HepG2 (cell line): ENCODE results near the gene SLC7A6OS. TPM values are rescaled to one million over a fixed set of nuclear protein-coding genes. Genes with fewer than 3 reads are reported as not detected.

Experiments used
- ARID4A ChIP-seq: sonication (generic); formaldehyde crosslinking; IDR thresholded peaks from 2 replicates; pipeline ENCODE4 v1.5.0; 2020; ENCODE audit warnings: mild to moderate bottlenecking, missing genetic modification reagents, borderline replicate concordance
- ATF7 ChIP-seq, 2 experiments: fragments of 450-650 bp in 1 of 2; sonication (generic) in 1 of 2; formaldehyde crosslinking in 1 of 2; IDR thresholded peaks; 2 replicates each; pipeline versions ENCODE4 v1.4.0 to v1.6.1; 2016 to 2020; ENCODE audit warnings: antibody characterized with exemption in 1 of 2, mild to moderate bottlenecking in 1 of 2, missing genetic modification reagents in 1 of 2
- DNMT1 ChIP-seq: sonication (generic); formaldehyde crosslinking; IDR thresholded peaks from 2 replicates; pipeline ENCODE4 v1.5.1; 2020; ENCODE audit warnings: mild to moderate bottlenecking, missing genetic modification reagents
- EED ChIP-seq: sonication (generic); formaldehyde crosslinking; IDR thresholded peaks from 2 replicates; pipeline ENCODE4 v1.5.0; 2020; ENCODE audit warnings: mild to moderate bottlenecking, missing genetic modification reagents
- ELF1 ChIP-seq: sonication (generic); formaldehyde crosslinking; IDR thresholded peaks from 2 replicates; pipeline ENCODE4 v1.4.0; 2020; ENCODE audit warnings: missing genetic modification reagents
- FOXK2 ChIP-seq: fragments of 450-650 bp; IDR thresholded peaks from 2 replicates; pipeline ENCODE4 v1.6.1; 2016
- KLF11 ChIP-seq: IDR thresholded peaks from 2 replicates; pipeline ENCODE4 v1.6.1; 2016; ENCODE audit warnings: missing compliant biosample characterization
- KLF6 ChIP-seq: IDR thresholded peaks from 2 replicates; pipeline ENCODE4 v1.8.0; 2016; ENCODE audit warnings: missing biosample characterization, missing genetic modification reagents
- MEIS1 ChIP-seq: sonication (generic); formaldehyde crosslinking; IDR thresholded peaks from 2 replicates; pipeline ENCODE4 v1.9.0; 2021; ENCODE audit warnings: mild to moderate bottlenecking, missing genetic modification reagents, moderate library complexity, borderline replicate concordance
- NR0B2 ChIP-seq: sonication (generic); formaldehyde crosslinking; IDR thresholded peaks from 2 replicates; pipeline ENCODE4 v1.4.0; 2020; ENCODE audit warnings: mild to moderate bottlenecking, missing genetic modification reagents
- NR3C1 ChIP-seq: sonication (generic); formaldehyde crosslinking; IDR thresholded peaks from 2 replicates; pipeline ENCODE4 v1.4.0; 2020; ENCODE audit warnings: missing genetic modification reagents
- PHB2 ChIP-seq: fragments of 450-650 bp; IDR thresholded peaks from 2 replicates; pipeline ENCODE4 v1.6.1; 2018; ENCODE audit not compliant: partially characterized antibody
- SPEN ChIP-seq: sonication (generic); formaldehyde crosslinking; IDR thresholded peaks from 2 replicates; pipeline ENCODE4 v1.5.1; 2020; ENCODE audit warnings: low read depth, mild to moderate bottlenecking, missing genetic modification reagents
- SRY ChIP-seq: sonication (generic); formaldehyde crosslinking; IDR thresholded peaks from 2 replicates; pipeline ENCODE4 v1.8.0; 2022; ENCODE audit warnings: mild to moderate bottlenecking, missing genetic modification reagents
- SSRP1 ChIP-seq: IDR thresholded peaks from 2 replicates; pipeline ENCODE4 v1.6.1; 2016; ENCODE audit warnings: control low read depth
- TRIM24 ChIP-seq: sonication (generic); formaldehyde crosslinking; IDR thresholded peaks from 2 replicates; pipeline ENCODE4 v1.8.0; 2022; ENCODE audit warnings: mild to moderate bottlenecking, missing genetic modification reagents
- ZBTB20 ChIP-seq: sonication (generic); formaldehyde crosslinking; IDR thresholded peaks from 2 replicates; pipeline ENCODE4 v1.8.1; 2023; ENCODE audit warnings: missing genetic modification reagents, low read depth, mild to moderate bottlenecking, borderline replicate concordance
- ZNF160 ChIP-seq: sonication (generic); formaldehyde crosslinking; IDR thresholded peaks from 2 replicates; pipeline ENCODE4 v1.8.0; 2022; ENCODE audit warnings: mild to moderate bottlenecking, inconsistent platforms, missing genetic modification reagents
- ZNF30 ChIP-seq: sonication (generic); formaldehyde crosslinking; IDR thresholded peaks from 2 replicates; pipeline ENCODE4 v1.5.0; 2020; ENCODE audit warnings: mild to moderate bottlenecking, missing genetic modification reagents
- ZNF331 ChIP-seq: sonication (generic); formaldehyde crosslinking; IDR thresholded peaks from 2 replicates; pipeline ENCODE4 v1.4.0; 2020; ENCODE audit warnings: missing genetic modification reagents
- ZNF382 ChIP-seq: sonication (generic); formaldehyde crosslinking; IDR thresholded peaks from 2 replicates; pipeline ENCODE4 v1.5.0; 2020; ENCODE audit warnings: missing genetic modification reagents, mild to moderate bottlenecking, borderline replicate concordance
- ZNF432 ChIP-seq: sonication (generic); formaldehyde crosslinking; IDR thresholded peaks from 2 replicates; pipeline ENCODE4 v1.5.0; 2020; ENCODE audit warnings: missing genetic modification reagents, mild to moderate bottlenecking, borderline replicate concordance
- ZNF460 ChIP-seq: sonication (generic); formaldehyde crosslinking; IDR thresholded peaks from 2 replicates; pipeline ENCODE4 v1.5.1; 2020; ENCODE audit warnings: missing genetic modification reagents, mild to moderate bottlenecking, borderline replicate concordance
- ZNF563 ChIP-seq: sonication (generic); formaldehyde crosslinking; IDR thresholded peaks from 2 replicates; pipeline ENCODE4 v1.8.0; 2022; ENCODE audit warnings: mild to moderate bottlenecking, moderate library complexity, missing genetic modification reagents
- ZNF605 ChIP-seq: sonication (generic); formaldehyde crosslinking; IDR thresholded peaks from 2 replicates; pipeline ENCODE4 v1.8.0; 2022; ENCODE audit warnings: mild to moderate bottlenecking, missing genetic modification reagents
- ZNF761 ChIP-seq: sonication (generic); formaldehyde crosslinking; conservative IDR thresholded peaks from 2 replicates; pipeline ENCODE4 v1.4.0; 2020; ENCODE audit warnings: mild to moderate bottlenecking, missing genetic modification reagents
- ZNF780A ChIP-seq: sonication (generic); formaldehyde crosslinking; IDR thresholded peaks from 2 replicates; pipeline ENCODE4 v1.8.0; 2022; ENCODE audit warnings: mild to moderate bottlenecking, missing genetic modification reagents, moderate library complexity
- ZNF790 ChIP-seq: sonication (generic); formaldehyde crosslinking; IDR thresholded peaks from 2 replicates; pipeline ENCODE4 v1.8.0; 2022; ENCODE audit warnings: missing genetic modification reagents, mild to moderate bottlenecking, borderline replicate concordance
- polyA plus RNA-seq, 8 experiments: library from polyadenylated mRNA; depleted of rRNA in 3 of 8; stranded (reverse) in 7 of 8; unstranded in 1 of 8; fragments of >200 nt; fragmentation: Illumina TruSeq in 4 of 8; extraction: Trizol in 4 of 8; gene quantifications; 2 replicates each; pipeline versions ENCODE4 v1.2.1 to v1.2.3, GENCODE V29; 2011 to 2016; ENCODE audit warnings: low read depth in 4 of 8, missing spikeins in 1 of 8, mixed read lengths in 1 of 8; ENCODE audit not compliant: insufficient read depth in 1 of 8
- total RNA-seq, 5 experiments: library from RNA; depleted of rRNA; stranded (reverse); fragments of >200 nt; fragmentation: Illumina TruSeq; extraction: Trizol; gene quantifications; 2 replicates each; pipeline ENCODE4 v1.2.3, GENCODE V29; 2016; ENCODE audit warnings: low read depth in 1 of 5

SLC7A6OS gene
- total and polyA plus RNA-seq, 2 of the 13 experiments (the other 11 are each of a cell fraction or from before 2014, with no cell fraction given), result 11.2 to 21.5 TPM

GRCh38 chr16:68310774-68311511 is at the start of gene SLC7A6OS, which contains the start of gene PRMT7 (continued):
- TF ChIP-seq ZNF331 (CRISPR knock-in tag) (peak; percentile 98), SRY (peak; percentile 99), ZBTB20 (CRISPR knock-in tag) (peak; percentile 99), NR3C1 (CRISPR knock-in tag) (no peak), FOXK2 (no peak), KLF11 (CRISPR knock-in tag) (peak; percentile 99), ZNF780A (CRISPR knock-in tag) (peak; percentile 99), ZNF460 (peak; percentile 61; the same call in 1 of the 2 replicates), ZNF563 (peak; percentile 99; the same call in 1 of the 2 replicates), SSRP1 (CRISPR knock-in tag) (peak; percentile 14; the same call in 1 of the 2 replicates), ZNF761 (CRISPR knock-in tag) (peak; percentile 98), ZNF790 (CRISPR knock-in tag) (peak; percentile 99; the same call in 1 of the 2 replicates), NR0B2 (CRISPR knock-in tag) (peak; percentile 99), ZNF382 (no peak), ZNF432 (CRISPR knock-in tag) (no peak), DNMT1 (CRISPR knock-in tag) (no peak), PHB2 (no peak), SPEN (peak; percentile 96), ATF7 (IDR thresholded peaks at IDR 0.05) (no peak), ATF7 (CRISPR knock-in tag; IDR thresholded peaks at IDR 0.05) (peak; percentile 65; the same call in 1 of the 2 replicates), TRIM24 (CRISPR knock-in tag) (no peak), KLF6 (CRISPR knock-in tag) (peak; percentile 100), ZNF160 (peak; percentile 95), ARID4A (CRISPR knock-in tag) (peak; percentile 98), ZNF605 (CRISPR knock-in tag) (peak; percentile 100), ELF1 (CRISPR knock-in tag) (peak; percentile 97), ZNF30 (CRISPR knock-in tag) (peak; percentile 99), EED (CRISPR knock-in tag) (peak; percentile 100), MEIS1 (CRISPR knock-in tag) (peak; percentile 98)
